HG03039 (cell line): Measurements from ENCODE around the gene GABRB1.

ENCODE experiments used
- ATAC-seq: cut with Tn5 transposase; IDR thresholded peaks from one replicate; pipeline ENCODE4 v1.9.1; 2021; ENCODE audit warnings: mild to moderate bottlenecking, moderate library complexity; ENCODE audit not compliant: unreplicated experiment

Gene GABRB1

GRCh38 chr4:47045261-47045660 is 13.9 kb downstream of the GABRB1 start:
- ATAC-seq: no peak

GRCh38 chr4:47049347-47049746 is 18.0 kb downstream of the GABRB1 start:
- no peak for ATAC-seq

GRCh38 chr4:47050761-47051725 is 19.7 kb downstream of the GABRB1 start:
- no peak for ATAC-seq

- no peak for ATAC-seq
These were observed 22.1 kb downstream of the GABRB1 start for GRCh38 chr4:47053485-47053884.

- no peak for ATAC-seq
These were observed 22.8 kb downstream of the GABRB1 start for GRCh38 chr4:47054130-47054529.

- no peak for ATAC-seq
These were observed 26.6 kb downstream of the GABRB1 start for GRCh38 chr4:47057991-47058390.

- no peak for ATAC-seq
These were observed 29.2 kb downstream of the GABRB1 start for GRCh38 chr4:47060561-47060960.

- no peak for ATAC-seq
These were observed 30.1 kb downstream of the GABRB1 start for GRCh38 chr4:47061435-47061834.

GRCh38 chr4:47065051-47065481 is 33.7 kb downstream of the GABRB1 start:
- ATAC-seq: no peak

- no peak for ATAC-seq
These were observed 37.6 kb downstream of the GABRB1 start for GRCh38 chr4:47068986-47069385.

- ATAC-seq: no peak
These were observed 40.6 kb downstream of the GABRB1 start for GRCh38 chr4:47071901-47072341.

GRCh38 chr4:47073647-47074046 is 42.3 kb downstream of the GABRB1 start:
- ATAC-seq: no peak

GRCh38 chr4:47074816-47075215 is 43.4 kb downstream of the GABRB1 start:
- no peak for ATAC-seq

GRCh38 chr4:47075262-47075661 is 43.9 kb downstream of the GABRB1 start:
- no peak for ATAC-seq

GRCh38 chr4:47075919-47076318 is 44.6 kb downstream of the GABRB1 start:
- ATAC-seq: no peak

GRCh38 chr4:47084111-47084510 is 52.7 kb downstream of the GABRB1 start:
- no peak for ATAC-seq

GRCh38 chr4:47084795-47085194 is 53.4 kb downstream of the GABRB1 start:
- ATAC-seq: no peak

- ATAC-seq: no peak
These were observed 56.9 kb downstream of the GABRB1 start for GRCh38 chr4:47088298-47088697.

- ATAC-seq: no peak
These were observed 64.5 kb downstream of the GABRB1 start for GRCh38 chr4:47095884-47096283.

- ATAC-seq: no peak
These were observed 70.1 kb downstream of the GABRB1 start for GRCh38 chr4:47101453-47101852.

GRCh38 chr4:47104986-47105385 is 73.6 kb downstream of the GABRB1 start:
- no peak for ATAC-seq

- no peak for ATAC-seq
These were observed 75.2 kb downstream of the GABRB1 start for GRCh38 chr4:47106561-47106960.
